GM21528 (cell line): ENCODE data around the gene INCENP.

Experiments used
- ATAC-seq: cut with Tn5 transposase; IDR thresholded peaks from one replicate; pipeline ENCODE4 v1.9.1; 2021; ENCODE audit warnings: mild to moderate bottlenecking, moderate library complexity; ENCODE audit not compliant: unreplicated experiment, low FRiP score

The INCENP gene

GRCh38 chr11:62140304-62141110 lies 16.7 kb downstream of the INCENP start:
- ATAC-seq = no peak

- no peak for ATAC-seq
These were observed 17.6 kb downstream of the INCENP start for GRCh38 chr11:62141111-62142042.

GRCh38 chr11:62142043-62142375 lies 18.2 kb downstream of the INCENP start:
- no peak for ATAC-seq

- ATAC-seq = no peak
These were observed 19.1 kb downstream of the INCENP start for GRCh38 chr11:62142921-62143320.

- ATAC-seq = no peak
These were observed 19.9 kb downstream of the INCENP start for GRCh38 chr11:62143727-62144126.

GRCh38 chr11:62144641-62145255 lies 20.9 kb downstream of the INCENP start:
- ATAC-seq = no peak

- ATAC-seq = no peak
These were observed 21.6 kb downstream of the INCENP start for GRCh38 chr11:62145261-62145871.

GRCh38 chr11:62146476-62147200 lies 22.8 kb downstream of the INCENP start:
- no peak for ATAC-seq

- no peak for ATAC-seq
These were observed 23.7 kb downstream of the INCENP start for GRCh38 chr11:62147545-62147944.

GRCh38 chr11:62148271-62148980 lies 24.6 kb downstream of the INCENP start:
- ATAC-seq = no peak

GRCh38 chr11:62149986-62150886 lies 26.4 kb downstream of the INCENP start:
- ATAC-seq = no peak

- ATAC-seq = no peak
These were observed 27.3 kb downstream of the INCENP start for GRCh38 chr11:62150887-62151736.

GRCh38 chr11:62151737-62152102 lies 27.9 kb downstream of the INCENP start:
- ATAC-seq = no peak

- no peak for ATAC-seq
These were observed 28.7 kb downstream of the INCENP start for GRCh38 chr11:62152245-62153086.

- no peak for ATAC-seq
These were observed 29.2 kb downstream of the INCENP start for GRCh38 chr11:62153087-62153395.

- no peak for ATAC-seq
These were observed 29.8 kb downstream of the INCENP start for GRCh38 chr11:62153617-62154016.

GRCh38 chr11:62157603-62158002 lies 33.8 kb downstream of the INCENP start:
- no peak for ATAC-seq
